Transverse colon (tissue), 4 donors: ENCODE results near the gene SDK1.

Experiments used
- EP300 ChIP-seq: sonication (generic); formaldehyde crosslinking; IDR thresholded peaks from one replicate; pipeline ENCODE4 v1.6.1; 2017; ENCODE audit warnings: antibody characterized with exemption, low read depth
- POLR2A ChIP-seq: fragments of 450-650 bp; IDR thresholded peaks from one replicate; pipeline ENCODE4 v1.6.1; 2016; ENCODE audit warnings: antibody characterized with exemption, mild to moderate bottlenecking, moderate library complexity
- POLR2AphosphoS5 ChIP-seq, 3 donors: sonication (generic); formaldehyde crosslinking; IDR thresholded peaks; one replicate each; pipeline ENCODE4 v1.6.1; 2016; ENCODE audit warnings: antibody characterized with exemption in 3 of 3
- TF ChIP-seq, protein P1 (sequence below), 5 experiments: fragments of 200-600 bp in 3 of 5; fragments of 450-650 bp in 2 of 5; sonication (generic) in 3 of 5; IDR thresholded peaks; 1 replicate in 2 of 5; 2 replicates in 3 of 5; pipeline ENCODE4 v1.5.1; 2016 to 2017; ENCODE audit warnings: antibody characterized with exemption in 5 of 5, inconsistent platforms in 3 of 5, mild to moderate bottlenecking in 2 of 5, moderate library complexity in 1 of 5

DNA sequence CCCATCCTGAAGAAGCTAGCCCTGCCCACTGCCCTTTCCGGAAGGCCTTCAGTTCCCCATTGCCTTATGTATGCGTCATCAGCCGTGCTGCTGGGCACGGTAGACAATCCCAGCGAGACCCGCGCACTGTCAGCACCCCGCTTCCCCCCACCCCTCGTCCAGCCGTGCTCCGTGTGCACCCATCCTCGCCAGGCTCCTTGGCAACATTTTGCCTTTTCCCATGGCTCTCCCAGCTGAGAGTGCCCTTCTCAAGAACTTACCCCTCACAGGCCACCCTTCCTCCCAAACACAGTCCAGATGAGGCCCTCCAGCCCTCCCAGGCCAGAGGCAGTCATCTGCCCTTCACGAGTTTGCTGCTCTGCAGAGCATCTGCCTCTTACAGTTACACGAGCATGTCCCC is 747.3 kb downstream of the SDK1 start:
- TF ChIP-seq POLR2A (no peak), EP300 (no peak), POLR2AphosphoS5 (IDR thresholded peaks at IDR 0.05) (no peak)
- TF ChIP-seq, protein P1, sequence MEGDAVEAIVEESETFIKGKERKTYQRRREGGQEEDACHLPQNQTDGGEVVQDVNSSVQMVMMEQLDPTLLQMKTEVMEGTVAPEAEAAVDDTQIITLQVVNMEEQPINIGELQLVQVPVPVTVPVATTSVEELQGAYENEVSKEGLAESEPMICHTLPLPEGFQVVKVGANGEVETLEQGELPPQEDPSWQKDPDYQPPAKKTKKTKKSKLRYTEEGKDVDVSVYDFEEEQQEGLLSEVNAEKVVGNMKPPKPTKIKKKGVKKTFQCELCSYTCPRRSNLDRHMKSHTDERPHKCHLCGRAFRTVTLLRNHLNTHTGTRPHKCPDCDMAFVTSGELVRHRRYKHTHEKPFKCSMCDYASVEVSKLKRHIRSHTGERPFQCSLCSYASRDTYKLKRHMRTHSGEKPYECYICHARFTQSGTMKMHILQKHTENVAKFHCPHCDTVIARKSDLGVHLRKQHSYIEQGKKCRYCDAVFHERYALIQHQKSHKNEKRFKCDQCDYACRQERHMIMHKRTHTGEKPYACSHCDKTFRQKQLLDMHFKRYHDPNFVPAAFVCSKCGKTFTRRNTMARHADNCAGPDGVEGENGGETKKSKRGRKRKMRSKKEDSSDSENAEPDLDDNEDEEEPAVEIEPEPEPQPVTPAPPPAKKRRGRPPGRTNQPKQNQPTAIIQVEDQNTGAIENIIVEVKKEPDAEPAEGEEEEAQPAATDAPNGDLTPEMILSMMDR (IDR thresholded peaks at IDR 0.05): no peak
